HEK293 (cell line): ENCODE data around the gene IGDCC3.

Experiments used
- CTCF ChIA-PET: fragments of 350-600 bp; formaldehyde crosslinking; extraction: SDS; loops from one replicate; lab custom pipeline; 2021; ENCODE audit warnings: antibody characterized with exemption; lab: Yijun Ruan, JAX
- POLR2A ChIA-PET: fragments of 300-600 bp; formaldehyde crosslinking; extraction: SDS; loops from one replicate; lab custom pipeline; 2020; ENCODE audit warnings: antibody characterized with exemption, inconsistent platforms; lab: Yijun Ruan, JAX
- H3K27ac ChIP-seq: fragments of 200-500 bp; sonication (Bioruptor generic); 2 replicates; pipeline ENCODE4 v1.5.1; 2014; ENCODE audit warnings: low read depth, low read length, control low read depth, inconsistent platforms; ENCODE audit errors: extremely low read depth
- H3K36me3 ChIP-seq, 2 experiments: fragments of 200-500 bp in 1 of 2; sonication (Bioruptor generic) in 1 of 2; 1 replicate in 1 of 2; 2 replicates in 1 of 2; pipeline ENCODE4 v1.5.1; 2014 to 2017; ENCODE audit warnings: inconsistent platforms in 2 of 2, low read length in 2 of 2; ENCODE audit not compliant: control insufficient read depth in 2 of 2, insufficient read depth in 1 of 2
- H3K4me1 ChIP-seq: fragments of 200-500 bp; sonication (Bioruptor generic); 2 replicates; pipeline ENCODE4 v1.5.1; 2014; ENCODE audit warnings: mild to moderate bottlenecking, low read length, inconsistent platforms; ENCODE audit not compliant: control insufficient read depth, insufficient read depth
- H3K4me3 ChIP-seq: 2 replicates; pipeline ENCODE4 v1.5.1; 2011; ENCODE audit warnings: low read depth, mild to moderate bottlenecking, control low read depth, low read length, moderate library complexity
- H3K9me3 ChIP-seq: fragments of 200-500 bp; sonication (Bioruptor generic); 2 replicates; pipeline ENCODE4 v1.5.1; 2014; ENCODE audit warnings: low read depth, low read length, inconsistent platforms; ENCODE audit not compliant: control insufficient read depth, insufficient read depth
- GLIS1 ChIP-seq: fragments of 450-650 bp; formaldehyde crosslinking; IDR thresholded peaks from 2 replicates; pipeline ENCODE4 v1.5.1; 2016; ENCODE audit warnings: missing biosample characterization, missing genetic modification characterization
- GLIS2 ChIP-seq: fragments of 450-650 bp; formaldehyde crosslinking; IDR thresholded peaks from 2 replicates; pipeline ENCODE4 v1.5.1; 2016; ENCODE audit warnings: missing biosample characterization, missing genetic modification characterization
- HIC1 ChIP-seq: fragments of 450-650 bp; formaldehyde crosslinking; IDR thresholded peaks from 2 replicates; pipeline ENCODE4 v1.5.1; 2016; ENCODE audit warnings: missing biosample characterization, missing genetic modification characterization
- MZF1 ChIP-seq: fragments of 450-650 bp; formaldehyde crosslinking; IDR thresholded peaks from 2 replicates; pipeline ENCODE4 v1.5.1; 2017; ENCODE audit warnings: missing biosample characterization, missing genetic modification characterization, borderline replicate concordance
- REST ChIP-seq: fragments of 450-650 bp; formaldehyde crosslinking; IDR thresholded peaks from 2 replicates; pipeline ENCODE4 v1.5.1; 2016; ENCODE audit warnings: missing biosample characterization, missing genetic modification characterization
- SCRT2 ChIP-seq: fragments of 450-650 bp; formaldehyde crosslinking; IDR thresholded peaks from 2 replicates; pipeline ENCODE4 v1.5.1; 2016; ENCODE audit warnings: missing biosample characterization, missing genetic modification characterization
- ZBTB49 ChIP-seq: fragments of 450-650 bp; formaldehyde crosslinking; IDR thresholded peaks from 2 replicates; pipeline ENCODE4 v1.5.1; 2016; ENCODE audit warnings: missing biosample characterization, missing genetic modification characterization, low read depth
- ZFHX2 ChIP-seq: fragments of 450-650 bp; formaldehyde crosslinking; conservative IDR thresholded peaks from 2 replicates; pipeline ENCODE4 v1.5.1; 2016; ENCODE audit warnings: missing biosample characterization, missing genetic modification characterization
- ZNF571 ChIP-seq: fragments of 450-650 bp; formaldehyde crosslinking; IDR thresholded peaks from 2 replicates; pipeline ENCODE4 v1.5.0; 2017; ENCODE audit warnings: missing biosample characterization, missing genetic modification characterization
- ZNF626 ChIP-seq: fragments of 450-650 bp; sonication (Bioruptor Pico); formaldehyde crosslinking; IDR thresholded peaks from 2 replicates; pipeline ENCODE4 v1.5.1; 2018; ENCODE audit warnings: missing biosample characterization, missing genetic modification characterization, inconsistent platforms

IGDCC3 gene

GRCh38 chr15:65332391-65333147, 45.2 kb downstream of the IGDCC3 start:
- H3K4me1 ChIP-seq, result peaks cover 3% of the 10 kb centered on the region
- ChIA-PET CTCF (interaction anchor here (0.6 to 1.0 kb wide), 2 partner anchors 13 to 53 kb away, joined by 3 read pairs; no protein-coding TSS in a partner anchor), POLR2A (no interaction called here)
- H3K36me3 ChIP-seq, result no peaks in the 10 kb centered on the region
- H3K9me3 ChIP-seq, result no peaks in the 10 kb centered on the region
- H3K27ac ChIP-seq, result no peak overlapping the region
- H3K4me3 ChIP-seq, result no peak overlapping the region
- TF ChIP-seq GLIS2 (tag by site-specific recombination) (0 out of 2 replicates have a peak, but pooled peaks have one; percentile 13), ZBTB49 (tag by site-specific recombination) (no peak), ZFHX2 (tag by site-specific recombination) (0 out of 2 replicates have a peak, but pooled peaks have one; percentile 10)

GRCh38 chr15:65331811-65332210, 46.0 kb downstream of the IGDCC3 start:
- Histone ChIP-seq H3K4me3 (no peak overlapping the region), H3K36me3 (no peaks in the 10 kb centered on the region), H3K9me3 (no peaks in the 10 kb centered on the region), H3K4me1 (no peaks in the 10 kb centered on the region), H3K27ac (no peak overlapping the region)
- TF ChIP-seq ZNF626 (tag by site-specific recombination), result no peak
- TF ChIP-seq GLIS1 (tag by site-specific recombination), result no peak
- TF ChIP-seq SCRT2, result 0 out of 2 replicates have a peak, but pooled peaks have one; percentile 33
- no peak for TF ChIP-seq HIC1 (tag by site-specific recombination)
- ChIA-PET CTCF (no interaction called here), POLR2A (no interaction called here)

GRCh38 chr15:65330934-65331645, 46.7 kb downstream of the IGDCC3 start:
- TF ChIP-seq REST (tag by site-specific recombination) (peak; percentile 95), MZF1 (tag by site-specific recombination) (no peak), ZNF571 (tag by site-specific recombination) (no peak)
- POLR2A ChIA-PET, result no interaction called here
- CTCF ChIA-PET, result interaction anchor here (1.0 to 4.6 kb wide), 2 partner anchors 12 to 33 kb away, joined by 5 to 27 read pairs; no protein-coding TSS in a partner anchor
- Histone ChIP-seq H3K9me3 (no peaks in the 10 kb centered on the region), H3K36me3 (no peaks in the 10 kb centered on the region), H3K27ac (no peak overlapping the region), H3K4me3 (no peak overlapping the region), H3K4me1 (no peaks in the 10 kb centered on the region)
